Neural progenitor cell (in vitro differentiated cells): ENCODE results near the gene OTOS. TPM values are rescaled to one million over a fixed set of nuclear protein-coding genes. Genes with fewer than 3 reads are reported as not detected.

Experiments used
- DNase-seq: peaks from one replicate; pipeline ENCODE4 v3.0.0-alpha.2; 2016; ENCODE audit warnings: low spot score
- H2AFZ ChIP-seq: fragments of 200-600 bp; sonication (generic); replicated peaks from 2 replicates; pipeline ENCODE4 v1.6.1; 2016; ENCODE audit warnings: antibody characterized with exemption
- H3F3A ChIP-seq: fragments of 200-600 bp; sonication (generic); 2 replicates; pipeline ENCODE4 v1.6.1; 2016; ENCODE audit warnings: antibody characterized with exemption, low read depth
- H3K27ac ChIP-seq: fragments of 200-600 bp; sonication (generic); 2 replicates; pipeline ENCODE4 v1.5.1; 2016; ENCODE audit warnings: mild to moderate bottlenecking
- H3K27me3 ChIP-seq: fragments of 200-600 bp; sonication (generic); 2 replicates; pipeline ENCODE4 v1.6.1; 2016; ENCODE audit warnings: mild to moderate bottlenecking, moderate library complexity
- H3K36me3 ChIP-seq: fragments of 200-600 bp; sonication (generic); 2 replicates; pipeline ENCODE4 v1.5.1; 2016
- H3K4me1 ChIP-seq: fragments of 200-600 bp; sonication (generic); 2 replicates; pipeline ENCODE4 v1.6.1; 2016; ENCODE audit warnings: mixed run types
- H3K4me2 ChIP-seq: fragments of 200-600 bp; sonication (generic); 2 replicates; pipeline ENCODE4 v1.6.1; 2016
- H3K4me3 ChIP-seq: fragments of 200-600 bp; sonication (generic); 2 replicates; pipeline ENCODE4 v1.5.1; 2016
- H3K79me2 ChIP-seq: fragments of 200-600 bp; sonication (generic); 2 replicates; pipeline ENCODE4 v1.6.1; 2016; ENCODE audit warnings: low read depth
- H3K9ac ChIP-seq: fragments of 200-600 bp; sonication (generic); 2 replicates; pipeline ENCODE4 v1.6.1; 2016
- H3K9me3 ChIP-seq: fragments of 200-600 bp; sonication (generic); 2 replicates; pipeline ENCODE4 v1.5.1; 2016; ENCODE audit warnings: low read depth
- H4K20me1 ChIP-seq: fragments of 200-600 bp; sonication (generic); 2 replicates; pipeline ENCODE4 v1.6.1; 2016; ENCODE audit warnings: low read depth
- H3K27ac Mint-ChIP-seq: 3 replicates; pipeline ENCODE4 v1.8.0; 2021; ENCODE audit warnings: mixed read lengths
- H3K27me3 Mint-ChIP-seq: 2 replicates; pipeline ENCODE4 v1.8.0; 2022; ENCODE audit warnings: low read depth, mild to moderate bottlenecking, inconsistent platforms, moderate library complexity, mixed read lengths; ENCODE audit not compliant: insufficient read depth
- H3K36me3 Mint-ChIP-seq: 3 replicates; pipeline ENCODE4 v1.8.0; 2021; ENCODE audit warnings: mixed read lengths
- H3K4me1 Mint-ChIP-seq: 3 replicates; pipeline ENCODE4 v1.8.0; 2021; ENCODE audit warnings: mixed read lengths
- H3K4me3 Mint-ChIP-seq: 3 replicates; pipeline ENCODE4 v1.8.0; 2021; ENCODE audit warnings: mild to moderate bottlenecking, moderate library complexity, mixed read lengths
- H3K9me3 Mint-ChIP-seq: 3 replicates; pipeline ENCODE4 v1.8.0; 2020; ENCODE audit warnings: mixed read lengths
- CTCF ChIP-seq: fragments of 200-600 bp; sonication (generic); IDR thresholded peaks from 2 replicates; pipeline ENCODE4 v1.5.1; 2017; ENCODE audit warnings: antibody characterized with exemption, mild to moderate bottlenecking
- EZH2 ChIP-seq: fragments of 200-600 bp; sonication (generic); IDR thresholded peaks from 2 replicates; pipeline ENCODE4 v1.6.1; 2017; ENCODE audit warnings: antibody characterized with exemption, mild to moderate bottlenecking, moderate library complexity
- EZH2phosphoT487 ChIP-seq: fragments of 200-600 bp; sonication (generic); IDR thresholded peaks from 2 replicates; pipeline ENCODE4 v1.6.1; 2017; ENCODE audit warnings: antibody characterized with exemption
- total RNA-seq: library from RNA; depleted of rRNA; stranded (reverse); fragments of >200 nt; gene quantifications from 2 replicates; pipeline ENCODE4 v1.2.3, GENCODE V29; 2015; ENCODE audit warnings: low replicate concordance

The OTOS gene
- total RNA-seq, 1 donor from 2014 or later = not detected

- H3K36me3 Mint-ChIP-seq = peaks cover 26% of the 10 kb centered on the region
- DNase-seq = no peak
Measured at GRCh38 chr2:240130393-240131195, 9.9 kb downstream of the OTOS start.

GRCh38 chr2:240129731-240130392, 10.6 kb downstream of the OTOS start:
- Mint-ChIP-seq H3K36me3 (peaks cover 28% of the 10 kb centered on the region), H3K27ac (no peak overlapping the region)

More at GRCh38 chr2:240130393-240131195, 9.9 kb downstream of the OTOS start:
- peaks cover 16% of the 10 kb centered on the region for H4K20me1 ChIP-seq
- no peak overlapping the region for H3K27ac ChIP-seq
- no peaks in the 10 kb centered on the region for H3K36me3 ChIP-seq
- H3K9me3 ChIP-seq = no peaks in the 10 kb centered on the region
- peaks cover 22% of the 10 kb centered on the region for H3K79me2 ChIP-seq
- H3F3A ChIP-seq = no peaks in the 10 kb centered on the region
- H3K4me3 ChIP-seq = no peak overlapping the region
- no peak for TF ChIP-seq CTCF
- no peak for TF ChIP-seq EZH2
- no peak for TF ChIP-seq EZH2phosphoT487
- H2AFZ ChIP-seq = no peak overlapping the region
- H3K4me1 Mint-ChIP-seq = peaks cover 8% of the 10 kb centered on the region
- H3K9ac ChIP-seq = no peak overlapping the region
- peaks cover 5% of the 10 kb centered on the region for H3K27me3 Mint-ChIP-seq
- no peaks in the 10 kb centered on the region for H3K9me3 Mint-ChIP-seq
- no peak overlapping the region for H3K27ac Mint-ChIP-seq
- no peak overlapping the region for H3K4me3 Mint-ChIP-seq
- no peaks in the 10 kb centered on the region for H3K27me3 ChIP-seq
- no peak overlapping the region for H3K4me2 ChIP-seq
- H3K4me1 ChIP-seq = peaks cover 8% of the 10 kb centered on the region

GRCh38 chr2:240129311-240129710, 11.1 kb downstream of the OTOS start:
- H3K4me2 ChIP-seq = no peak overlapping the region
- no peak overlapping the region for H3K27ac ChIP-seq
- TF ChIP-seq EZH2phosphoT487 (no peak), CTCF (no peak), EZH2 (no peak)
- no peak overlapping the region for H3K4me3 Mint-ChIP-seq
- peaks cover 4% of the 10 kb centered on the region for H4K20me1 ChIP-seq
- H3K27me3 Mint-ChIP-seq = peaks cover 5% of the 10 kb centered on the region
- H3K27ac Mint-ChIP-seq = no peak overlapping the region
- no peaks in the 10 kb centered on the region for H3K4me1 ChIP-seq
- no peaks in the 10 kb centered on the region for H3K27me3 ChIP-seq
- H3K9me3 ChIP-seq = no peaks in the 10 kb centered on the region
- DNase-seq = no peak
- no peaks in the 10 kb centered on the region for H3K4me1 Mint-ChIP-seq
- H3K36me3 ChIP-seq = no peaks in the 10 kb centered on the region
- H3K36me3 Mint-ChIP-seq = peaks cover 28% of the 10 kb centered on the region
- peaks cover 9% of the 10 kb centered on the region for H3K79me2 ChIP-seq
- no peaks in the 10 kb centered on the region for H3K9me3 Mint-ChIP-seq
- no peaks in the 10 kb centered on the region for H3F3A ChIP-seq
- no peak overlapping the region for H3K9ac ChIP-seq
- no peak overlapping the region for H3K4me3 ChIP-seq
- no peak overlapping the region for H2AFZ ChIP-seq

More at GRCh38 chr2:240129731-240130392, 10.6 kb downstream of the OTOS start:
- Histone ChIP-seq H3K4me1 (peaks cover 2% of the 10 kb centered on the region), H3K4me2 (no peak overlapping the region), H3K4me3 (no peak overlapping the region), H4K20me1 (peaks cover 9% of the 10 kb centered on the region), H3K9ac (no peak overlapping the region), H3K79me2 (peaks cover 14% of the 10 kb centered on the region), H3K9me3 (no peaks in the 10 kb centered on the region), H3F3A (no peaks in the 10 kb centered on the region), H2AFZ (no peak overlapping the region), H3K27ac (no peak overlapping the region), H3K36me3 (no peaks in the 10 kb centered on the region), H3K27me3 (no peaks in the 10 kb centered on the region)
- H3K4me3 Mint-ChIP-seq = no peak overlapping the region
- no peaks in the 10 kb centered on the region for H3K9me3 Mint-ChIP-seq
- DNase-seq = no peak
- H3K4me1 Mint-ChIP-seq = peaks cover under 1% of the 10 kb centered on the region
- TF ChIP-seq CTCF = no peak
- no peak for TF ChIP-seq EZH2phosphoT487
- TF ChIP-seq EZH2 = no peak
- H3K27me3 Mint-ChIP-seq = peaks cover 5% of the 10 kb centered on the region
